ENCODE measurements around the gene TECPR1. TPM values are rescaled to one million over a fixed set of nuclear protein-coding genes. Genes with fewer than 3 reads are reported as not detected.

TECPR1 gene
- total RNA-seq, 2 donors from 2014 or later = 31.4 to 62.7 TPM

DNA sequence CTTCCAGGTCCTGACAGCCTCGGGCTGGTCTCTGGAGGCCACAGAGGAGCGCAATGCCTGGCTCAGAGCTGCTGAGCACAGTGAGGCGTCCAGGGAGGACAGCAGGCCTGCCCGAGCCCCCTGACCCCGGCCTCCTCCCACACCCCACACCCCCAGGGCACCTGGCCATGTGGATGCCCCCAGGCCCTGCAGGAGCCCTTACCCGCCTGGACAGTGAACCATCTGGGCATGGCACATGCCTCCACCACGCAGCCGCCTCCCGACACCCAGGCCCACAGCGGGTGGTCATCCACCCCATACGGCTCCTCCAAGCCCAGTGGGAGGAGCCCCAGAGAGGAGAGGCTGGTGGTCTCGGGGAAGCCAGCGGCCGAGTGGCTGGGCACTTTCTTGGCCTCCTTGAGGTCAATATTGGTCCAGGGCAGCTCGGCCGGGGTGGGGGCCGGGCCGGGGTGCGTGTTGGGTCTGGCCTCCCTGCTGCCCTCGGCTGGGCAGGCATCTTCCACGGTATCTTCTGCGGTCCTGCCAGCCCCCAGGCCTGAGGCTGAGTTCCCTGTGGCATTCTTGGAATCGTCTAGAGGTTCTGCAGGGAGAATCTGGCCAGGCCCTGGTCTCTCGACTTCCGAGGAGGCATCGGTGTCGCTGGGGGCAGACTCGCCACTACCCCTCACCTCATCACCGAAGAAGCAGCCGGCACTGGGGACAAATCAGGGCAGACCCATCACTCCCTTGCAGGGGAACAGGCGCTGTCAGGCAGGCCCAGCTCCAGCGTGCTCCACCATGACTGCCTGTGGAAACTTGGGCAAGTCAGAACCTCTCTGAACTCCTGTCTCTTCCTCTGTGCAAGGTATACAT lies 18.6 kb downstream of the TECPR1 start:
- intact Hi-C loops (cut with DNase I) = no loop called here
- Histone ChIP-seq H3K4me3 (no peak overlapping the region), H3K27me3 (replicated peaks; ENCODE audit: insufficient read depth) (no peaks in the 10 kb centered on the region), H3K27ac (no peak overlapping the region), H3K36me3 (no peaks in the 10 kb centered on the region), H3K4me1 (replicated peaks) (no peaks in the 10 kb centered on the region), H3K9me3 (no peaks in the 10 kb centered on the region)
- no peak for DNase-seq (ENCODE audit: low spot score)
- TF ChIP-seq, protein P1, sequence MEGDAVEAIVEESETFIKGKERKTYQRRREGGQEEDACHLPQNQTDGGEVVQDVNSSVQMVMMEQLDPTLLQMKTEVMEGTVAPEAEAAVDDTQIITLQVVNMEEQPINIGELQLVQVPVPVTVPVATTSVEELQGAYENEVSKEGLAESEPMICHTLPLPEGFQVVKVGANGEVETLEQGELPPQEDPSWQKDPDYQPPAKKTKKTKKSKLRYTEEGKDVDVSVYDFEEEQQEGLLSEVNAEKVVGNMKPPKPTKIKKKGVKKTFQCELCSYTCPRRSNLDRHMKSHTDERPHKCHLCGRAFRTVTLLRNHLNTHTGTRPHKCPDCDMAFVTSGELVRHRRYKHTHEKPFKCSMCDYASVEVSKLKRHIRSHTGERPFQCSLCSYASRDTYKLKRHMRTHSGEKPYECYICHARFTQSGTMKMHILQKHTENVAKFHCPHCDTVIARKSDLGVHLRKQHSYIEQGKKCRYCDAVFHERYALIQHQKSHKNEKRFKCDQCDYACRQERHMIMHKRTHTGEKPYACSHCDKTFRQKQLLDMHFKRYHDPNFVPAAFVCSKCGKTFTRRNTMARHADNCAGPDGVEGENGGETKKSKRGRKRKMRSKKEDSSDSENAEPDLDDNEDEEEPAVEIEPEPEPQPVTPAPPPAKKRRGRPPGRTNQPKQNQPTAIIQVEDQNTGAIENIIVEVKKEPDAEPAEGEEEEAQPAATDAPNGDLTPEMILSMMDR (IDR thresholded peaks at IDR 0.05) = no peak
- TF ChIP-seq POLR2AphosphoS5 (IDR thresholded peaks at IDR 0.05) (no peak), POLR2A (IDR thresholded peaks at IDR 0.05) (no peak)
- 91% methylated on average over 22 of the region's 32 CpGs for WGBS

DNA sequence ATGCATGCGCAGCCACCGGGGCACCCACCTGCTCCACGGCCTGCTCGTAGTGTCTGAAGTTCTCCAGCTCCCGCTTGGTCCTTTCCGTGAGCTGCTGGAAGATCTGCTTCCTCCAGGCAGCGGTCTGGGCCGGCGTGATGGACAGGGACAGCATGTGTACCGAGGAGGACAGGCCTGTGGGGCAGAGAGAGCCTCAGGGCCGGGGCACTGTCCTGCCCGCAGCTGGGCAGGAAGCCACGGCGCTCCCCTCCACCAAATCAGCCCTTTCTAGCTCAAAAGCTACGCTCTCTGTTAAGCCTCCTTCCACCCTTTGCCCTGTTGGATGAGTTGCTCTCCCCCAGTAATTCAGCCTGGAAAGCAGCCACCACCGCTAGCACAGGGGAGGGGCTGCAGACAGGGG lies 19.2 kb downstream of the TECPR1 start:
- TF ChIP-seq, protein P1 (IDR thresholded peaks at IDR 0.05) = no peak
- TF ChIP-seq POLR2AphosphoS5 (IDR thresholded peaks at IDR 0.05) (no peak), POLR2A (IDR thresholded peaks at IDR 0.05) (no peak)
- no peaks in the 10 kb centered on the region for H3K4me1 ChIP-seq (replicated peaks)
- WGBS = 91% methylated on average over 16 of the region's 16 CpGs
- no peak for DNase-seq (ENCODE audit: low spot score)
- H3K4me3 ChIP-seq = no peak overlapping the region
- H3K27ac ChIP-seq = no peak overlapping the region
- H3K9me3 ChIP-seq = no peaks in the 10 kb centered on the region
- intact Hi-C loops (cut with DNase I) = no loop called here
- no peaks in the 10 kb centered on the region for H3K36me3 ChIP-seq
- no peaks in the 10 kb centered on the region for H3K27me3 ChIP-seq (replicated peaks; ENCODE audit: insufficient read depth)

DNA sequence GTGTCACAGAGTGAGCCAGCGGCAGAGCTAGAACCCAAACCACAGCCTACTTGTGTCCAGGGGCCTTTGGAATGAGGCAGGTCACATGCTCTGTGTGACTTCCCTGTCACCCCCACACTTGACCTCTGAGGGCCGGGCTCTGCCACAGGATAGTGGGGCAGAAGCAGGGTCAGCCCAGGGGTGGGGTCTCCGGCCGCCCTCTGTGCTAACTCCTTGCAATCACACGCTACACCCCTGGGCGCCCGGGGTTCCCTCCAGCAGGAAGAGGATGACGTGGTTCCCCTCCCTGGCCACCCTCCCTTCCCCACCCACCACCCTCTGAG lies 19.8 kb downstream of the TECPR1 start:
- Histone ChIP-seq H3K36me3 (no peaks in the 10 kb centered on the region), H3K27me3 (replicated peaks; ENCODE audit: insufficient read depth) (no peaks in the 10 kb centered on the region)
- 92% methylated on average over 8 of the region's 8 CpGs for WGBS

DNA sequence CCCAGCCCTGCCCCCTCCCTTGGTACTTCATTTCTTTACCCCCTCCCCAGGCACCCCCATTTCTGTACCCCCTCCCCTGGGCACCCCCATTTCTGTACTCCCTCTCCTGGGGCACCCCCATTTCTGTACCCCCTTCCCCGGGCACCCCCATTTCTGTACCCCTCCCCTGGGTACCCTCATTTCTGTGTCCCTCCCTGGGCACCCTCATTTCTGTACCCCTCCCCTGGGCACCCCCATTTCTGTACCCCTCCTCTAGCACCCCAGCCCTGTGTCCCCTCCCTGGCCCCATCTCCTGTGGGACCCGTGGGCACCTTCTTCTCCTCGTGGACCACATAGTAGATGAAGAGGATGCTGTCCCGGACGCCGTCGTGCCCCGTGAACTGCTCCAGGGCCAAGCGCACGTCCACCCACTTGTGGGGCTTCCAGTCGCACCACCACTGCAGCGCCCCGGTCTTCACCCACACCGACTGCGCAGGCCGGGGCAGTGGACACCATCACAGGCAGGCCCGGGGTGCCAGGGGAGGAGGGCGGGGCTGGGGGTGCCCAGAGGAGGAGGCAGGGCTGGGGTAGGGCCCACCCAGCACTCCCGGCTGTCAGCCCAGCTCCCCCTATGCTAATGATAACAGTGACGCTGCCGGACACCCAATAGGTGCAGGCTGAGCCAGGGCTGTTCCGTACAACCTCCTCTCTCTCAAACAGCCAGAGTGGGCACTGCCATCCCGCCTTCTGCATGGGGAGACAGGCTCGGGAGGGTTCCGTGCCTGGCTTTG lies 20.4 kb downstream of the TECPR1 start:
- 91% methylated on average over 25 of the region's 25 CpGs for WGBS
- Histone ChIP-seq H3K27me3 (replicated peaks; ENCODE audit: insufficient read depth) (no peaks in the 10 kb centered on the region), H3K27ac (no peak overlapping the region), H3K4me1 (replicated peaks) (no peaks in the 10 kb centered on the region), H3K4me3 (no peak overlapping the region), H3K36me3 (no peaks in the 10 kb centered on the region), H3K9me3 (no peaks in the 10 kb centered on the region)
- TF ChIP-seq POLR2AphosphoS5 (IDR thresholded peaks at IDR 0.05) = no peak
- no peak for TF ChIP-seq POLR2A (IDR thresholded peaks at IDR 0.05)
- TF ChIP-seq, protein P1 (IDR thresholded peaks at IDR 0.05) = no peak
- DNase-seq (ENCODE audit: low spot score) = no peak
- intact Hi-C loops (cut with DNase I) = no loop called here

More for the DNA sequence above, 19.8 kb downstream of the TECPR1 start:
- Histone ChIP-seq H3K9me3 (no peaks in the 10 kb centered on the region), H3K4me1 (replicated peaks) (no peaks in the 10 kb centered on the region), H3K27ac (no peak overlapping the region), H3K4me3 (no peak overlapping the region)
- no peak for DNase-seq (ENCODE audit: low spot score)
- intact Hi-C loops (cut with DNase I) = no loop called here
- TF ChIP-seq POLR2AphosphoS5 (IDR thresholded peaks at IDR 0.05) = no peak
- TF ChIP-seq, protein P1 (IDR thresholded peaks at IDR 0.05) = no peak
- no peak for TF ChIP-seq POLR2A (IDR thresholded peaks at IDR 0.05)
